HepG2 (cell line): ENCODE data around the gene CBLC. TPM values are rescaled to one million over a fixed set of nuclear protein-coding genes. Genes with fewer than 3 reads are reported as not detected.

ENCODE experiments used
- DMAP1 ChIP-seq: IDR thresholded peaks from 2 replicates; pipeline ENCODE4 v1.6.1; 2016
- FOSL2 ChIP-seq: sonication (generic); formaldehyde crosslinking; IDR thresholded peaks from 2 replicates; pipeline ENCODE4 v1.4.0; 2020; ENCODE audit warnings: missing genetic modification reagents
- KLF16 ChIP-seq, 2 experiments: sonication (generic) in 1 of 2; formaldehyde crosslinking in 1 of 2; IDR thresholded peaks; 2 replicates each; pipeline versions ENCODE4 v1.6.1 to v1.8.0; 2016 to 2023; ENCODE audit warnings: missing genetic modification reagents in 2 of 2, missing compliant biosample characterization in 1 of 2
- PHF8 ChIP-seq: sonication (generic); formaldehyde crosslinking; IDR thresholded peaks from 2 replicates; pipeline ENCODE4 v1.5.0; 2020; ENCODE audit warnings: missing genetic modification reagents
- U2AF2 ChIP-seq: fragments of 200-400 bp; formaldehyde crosslinking; IDR thresholded peaks from 2 replicates; pipeline ENCODE4 v1.6.1; 2017; ENCODE audit warnings: low read depth, mild to moderate bottlenecking, low read length
- XRCC5 ChIP-seq: fragments of 200-400 bp; formaldehyde crosslinking; optimal IDR thresholded peaks from 2 replicates; pipeline ENCODE3; 2017; ENCODE audit warnings: mild to moderate bottlenecking, low read length
- polyA plus RNA-seq, 8 experiments: library from polyadenylated mRNA; depleted of rRNA in 3 of 8; stranded (reverse) in 7 of 8; unstranded in 1 of 8; fragments of >200 nt; fragmentation: Illumina TruSeq in 4 of 8; extraction: Trizol in 4 of 8; gene quantifications; 2 replicates each; pipeline versions ENCODE4 v1.2.1 to v1.2.3, GENCODE V29; 2011 to 2016; ENCODE audit warnings: low read depth in 4 of 8, missing spikeins in 1 of 8, mixed read lengths in 1 of 8; ENCODE audit not compliant: insufficient read depth in 1 of 8
- total RNA-seq, 5 experiments: library from RNA; depleted of rRNA; stranded (reverse); fragments of >200 nt; fragmentation: Illumina TruSeq; extraction: Trizol; gene quantifications; 2 replicates each; pipeline ENCODE4 v1.2.3, GENCODE V29; 2016; ENCODE audit warnings: low read depth in 1 of 5
- TF ChIP-seq, protein P1 (sequence below): sonication (generic); formaldehyde crosslinking; IDR thresholded peaks from 2 replicates; pipeline ENCODE4 v1.8.1; 2022; ENCODE audit warnings: low read depth, mild to moderate bottlenecking, missing genetic modification reagents
- TF ChIP-seq, protein P2 (sequence below): sonication (generic); formaldehyde crosslinking; IDR thresholded peaks from 2 replicates; pipeline ENCODE4 v1.4.0; 2020; ENCODE audit warnings: missing genetic modification reagents
- TF ChIP-seq, protein P3 (sequence below): sonication (generic); formaldehyde crosslinking; IDR thresholded peaks from 2 replicates; pipeline ENCODE4 v1.8.0; 2022; ENCODE audit warnings: missing genetic modification reagents, mild to moderate bottlenecking, moderate library complexity, borderline replicate concordance
- TF ChIP-seq, protein P4 (sequence below): sonication (generic); formaldehyde crosslinking; IDR thresholded peaks from 2 replicates; pipeline ENCODE4 v1.4.0; 2020; ENCODE audit warnings: mild to moderate bottlenecking, missing genetic modification reagents
- TF ChIP-seq, protein P5 (sequence below), 2 experiments: sonication (generic) in 1 of 2; formaldehyde crosslinking in 1 of 2; IDR thresholded peaks; 2 replicates each; pipeline versions ENCODE4 v1.5.1 to v1.6.1; 2011 to 2020; ENCODE audit warnings: borderline replicate concordance in 1 of 2, low read depth in 1 of 2, low read length in 1 of 2, mild to moderate bottlenecking in 1 of 2, missing genetic modification reagents in 1 of 2, moderate library complexity in 1 of 2
- TF ChIP-seq, protein P6 (sequence below): sonication (generic); formaldehyde crosslinking; IDR thresholded peaks from 2 replicates; pipeline ENCODE4 v1.4.0; 2020; ENCODE audit warnings: missing genetic modification reagents

CBLC gene
- total and polyA plus RNA-seq, 2 of the 13 experiments (the other 11 are each of a cell fraction or from before 2014, with no cell fraction given), result 1.8 to 2.6 TPM

DNA sequence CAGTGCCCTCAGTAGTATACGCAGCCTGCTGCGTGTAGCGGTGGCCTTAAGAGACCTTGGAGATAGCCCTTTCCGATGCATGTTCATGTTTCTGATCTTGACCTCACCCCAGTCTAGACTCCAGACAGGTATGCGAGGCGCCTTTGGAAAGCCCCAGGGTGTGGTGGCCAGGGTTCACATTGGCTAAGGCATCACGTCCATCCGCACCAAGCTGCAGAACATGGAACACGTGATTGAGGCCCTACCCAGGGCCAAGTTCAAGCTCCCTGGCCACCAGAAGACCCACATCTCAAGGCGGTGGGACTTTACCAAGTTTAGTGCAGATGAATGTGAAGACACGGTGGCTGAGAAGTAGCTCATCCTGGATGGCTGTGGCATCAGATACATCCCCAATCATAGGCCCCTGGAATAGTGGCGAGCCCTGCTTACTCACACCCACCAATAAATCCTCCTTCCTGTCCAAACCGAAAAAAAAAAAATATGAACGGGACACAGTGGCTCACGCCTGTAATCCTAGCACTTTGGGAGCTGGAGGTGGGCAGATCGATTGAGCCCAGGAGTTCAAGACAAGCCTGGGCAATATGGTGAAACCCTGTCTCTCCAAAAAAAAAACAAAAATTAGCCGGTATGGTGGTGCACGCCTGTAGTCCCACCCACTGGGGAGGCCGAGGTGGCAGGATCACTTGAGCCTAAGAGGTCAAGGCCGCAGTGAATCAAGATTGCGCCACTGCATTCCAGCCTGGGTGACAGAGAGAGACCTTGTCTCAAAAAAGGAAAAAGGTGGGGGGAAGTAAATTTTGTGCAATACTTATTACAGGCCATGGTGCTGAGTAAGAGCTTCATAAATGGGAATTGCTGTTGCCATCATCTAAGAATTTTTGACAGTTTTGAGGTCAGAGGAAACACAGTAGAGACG is 12.4 kb upstream of the CBLC start (continued):
- TF ChIP-seq, protein P1, sequence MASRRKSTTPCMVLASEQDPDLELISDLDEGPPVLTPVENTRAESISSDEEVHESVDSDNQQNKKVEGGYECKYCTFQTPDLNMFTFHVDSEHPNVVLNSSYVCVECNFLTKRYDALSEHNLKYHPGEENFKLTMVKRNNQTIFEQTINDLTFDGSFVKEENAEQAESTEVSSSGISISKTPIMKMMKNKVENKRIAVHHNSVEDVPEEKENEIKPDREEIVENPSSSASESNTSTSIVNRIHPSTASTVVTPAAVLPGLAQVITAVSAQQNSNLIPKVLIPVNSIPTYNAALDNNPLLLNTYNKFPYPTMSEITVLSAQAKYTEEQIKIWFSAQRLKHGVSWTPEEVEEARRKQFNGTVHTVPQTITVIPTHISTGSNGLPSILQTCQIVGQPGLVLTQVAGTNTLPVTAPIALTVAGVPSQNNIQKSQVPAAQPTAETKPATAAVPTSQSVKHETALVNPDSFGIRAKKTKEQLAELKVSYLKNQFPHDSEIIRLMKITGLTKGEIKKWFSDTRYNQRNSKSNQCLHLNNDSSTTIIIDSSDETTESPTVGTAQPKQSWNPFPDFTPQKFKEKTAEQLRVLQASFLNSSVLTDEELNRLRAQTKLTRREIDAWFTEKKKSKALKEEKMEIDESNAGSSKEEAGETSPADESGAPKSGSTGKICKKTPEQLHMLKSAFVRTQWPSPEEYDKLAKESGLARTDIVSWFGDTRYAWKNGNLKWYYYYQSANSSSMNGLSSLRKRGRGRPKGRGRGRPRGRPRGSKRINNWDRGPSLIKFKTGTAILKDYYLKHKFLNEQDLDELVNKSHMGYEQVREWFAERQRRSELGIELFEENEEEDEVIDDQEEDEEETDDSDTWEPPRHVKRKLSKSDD (CRISPR knock-in tag), result peak; percentile 81; the same call in 1 of the 2 replicates
- peak; percentile 38; the same call in 1 of the 2 replicates for TF ChIP-seq PHF8 (CRISPR knock-in tag)
- TF ChIP-seq, protein P2, sequence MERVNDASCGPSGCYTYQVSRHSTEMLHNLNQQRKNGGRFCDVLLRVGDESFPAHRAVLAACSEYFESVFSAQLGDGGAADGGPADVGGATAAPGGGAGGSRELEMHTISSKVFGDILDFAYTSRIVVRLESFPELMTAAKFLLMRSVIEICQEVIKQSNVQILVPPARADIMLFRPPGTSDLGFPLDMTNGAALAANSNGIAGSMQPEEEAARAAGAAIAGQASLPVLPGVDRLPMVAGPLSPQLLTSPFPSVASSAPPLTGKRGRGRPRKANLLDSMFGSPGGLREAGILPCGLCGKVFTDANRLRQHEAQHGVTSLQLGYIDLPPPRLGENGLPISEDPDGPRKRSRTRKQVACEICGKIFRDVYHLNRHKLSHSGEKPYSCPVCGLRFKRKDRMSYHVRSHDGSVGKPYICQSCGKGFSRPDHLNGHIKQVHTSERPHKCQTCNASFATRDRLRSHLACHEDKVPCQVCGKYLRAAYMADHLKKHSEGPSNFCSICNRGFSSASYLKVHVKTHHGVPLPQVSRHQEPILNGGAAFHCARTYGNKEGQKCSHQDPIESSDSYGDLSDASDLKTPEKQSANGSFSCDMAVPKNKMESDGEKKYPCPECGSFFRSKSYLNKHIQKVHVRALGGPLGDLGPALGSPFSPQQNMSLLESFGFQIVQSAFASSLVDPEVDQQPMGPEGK (CRISPR knock-in tag), result peak; percentile 94
- TF ChIP-seq, protein P3, sequence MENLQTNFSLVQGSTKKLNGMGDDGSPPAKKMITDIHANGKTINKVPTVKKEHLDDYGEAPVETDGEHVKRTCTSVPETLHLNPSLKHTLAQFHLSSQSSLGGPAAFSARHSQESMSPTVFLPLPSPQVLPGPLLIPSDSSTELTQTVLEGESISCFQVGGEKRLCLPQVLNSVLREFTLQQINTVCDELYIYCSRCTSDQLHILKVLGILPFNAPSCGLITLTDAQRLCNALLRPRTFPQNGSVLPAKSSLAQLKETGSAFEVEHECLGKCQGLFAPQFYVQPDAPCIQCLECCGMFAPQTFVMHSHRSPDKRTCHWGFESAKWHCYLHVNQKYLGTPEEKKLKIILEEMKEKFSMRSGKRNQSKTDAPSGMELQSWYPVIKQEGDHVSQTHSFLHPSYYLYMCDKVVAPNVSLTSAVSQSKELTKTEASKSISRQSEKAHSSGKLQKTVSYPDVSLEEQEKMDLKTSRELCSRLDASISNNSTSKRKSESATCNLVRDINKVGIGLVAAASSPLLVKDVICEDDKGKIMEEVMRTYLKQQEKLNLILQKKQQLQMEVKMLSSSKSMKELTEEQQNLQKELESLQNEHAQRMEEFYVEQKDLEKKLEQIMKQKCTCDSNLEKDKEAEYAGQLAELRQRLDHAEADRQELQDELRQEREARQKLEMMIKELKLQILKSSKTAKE (CRISPR knock-in tag), result peak; percentile 76
- TF ChIP-seq, protein P4, sequence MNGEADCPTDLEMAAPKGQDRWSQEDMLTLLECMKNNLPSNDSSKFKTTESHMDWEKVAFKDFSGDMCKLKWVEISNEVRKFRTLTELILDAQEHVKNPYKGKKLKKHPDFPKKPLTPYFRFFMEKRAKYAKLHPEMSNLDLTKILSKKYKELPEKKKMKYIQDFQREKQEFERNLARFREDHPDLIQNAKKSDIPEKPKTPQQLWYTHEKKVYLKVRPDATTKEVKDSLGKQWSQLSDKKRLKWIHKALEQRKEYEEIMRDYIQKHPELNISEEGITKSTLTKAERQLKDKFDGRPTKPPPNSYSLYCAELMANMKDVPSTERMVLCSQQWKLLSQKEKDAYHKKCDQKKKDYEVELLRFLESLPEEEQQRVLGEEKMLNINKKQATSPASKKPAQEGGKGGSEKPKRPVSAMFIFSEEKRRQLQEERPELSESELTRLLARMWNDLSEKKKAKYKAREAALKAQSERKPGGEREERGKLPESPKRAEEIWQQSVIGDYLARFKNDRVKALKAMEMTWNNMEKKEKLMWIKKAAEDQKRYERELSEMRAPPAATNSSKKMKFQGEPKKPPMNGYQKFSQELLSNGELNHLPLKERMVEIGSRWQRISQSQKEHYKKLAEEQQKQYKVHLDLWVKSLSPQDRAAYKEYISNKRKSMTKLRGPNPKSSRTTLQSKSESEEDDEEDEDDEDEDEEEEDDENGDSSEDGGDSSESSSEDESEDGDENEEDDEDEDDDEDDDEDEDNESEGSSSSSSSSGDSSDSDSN, result peak; percentile 42; the same call in 1 of the 2 replicates
- TF ChIP-seq XRCC5, result no peak
- no peak for TF ChIP-seq U2AF2
- TF ChIP-seq, protein P5, sequence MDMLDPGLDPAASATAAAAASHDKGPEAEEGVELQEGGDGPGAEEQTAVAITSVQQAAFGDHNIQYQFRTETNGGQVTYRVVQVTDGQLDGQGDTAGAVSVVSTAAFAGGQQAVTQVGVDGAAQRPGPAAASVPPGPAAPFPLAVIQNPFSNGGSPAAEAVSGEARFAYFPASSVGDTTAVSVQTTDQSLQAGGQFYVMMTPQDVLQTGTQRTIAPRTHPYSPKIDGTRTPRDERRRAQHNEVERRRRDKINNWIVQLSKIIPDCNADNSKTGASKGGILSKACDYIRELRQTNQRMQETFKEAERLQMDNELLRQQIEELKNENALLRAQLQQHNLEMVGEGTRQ (IDR thresholded peaks at IDR 0.05; ENCODE audit: low read depth, low read length), result no peak
- TF ChIP-seq, protein P5 (CRISPR knock-in tag; IDR thresholded peaks at IDR 0.05; ENCODE audit: borderline replicate concordance), result no peak
- TF ChIP-seq FOSL2 (CRISPR knock-in tag), result peak; percentile 84
- TF ChIP-seq DMAP1 (CRISPR knock-in tag), result peak; percentile 30; the same call in 1 of the 2 replicates
- 0 out of 4 replicates have a peak, but pooled peaks of 1 of the 2 experiments have one; percentile 61 for TF ChIP-seq KLF16 (CRISPR knock-in tag; IDR thresholded peaks at IDR 0.05)
- TF ChIP-seq, protein P6, sequence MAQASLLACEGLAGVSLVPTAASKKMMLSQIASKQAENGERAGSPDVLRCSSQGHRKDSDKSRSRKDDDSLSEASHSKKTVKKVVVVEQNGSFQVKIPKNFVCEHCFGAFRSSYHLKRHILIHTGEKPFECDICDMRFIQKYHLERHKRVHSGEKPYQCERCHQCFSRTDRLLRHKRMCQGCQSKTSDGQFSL, result no peak
